HG03066 (cell line): Measurements from ENCODE around the gene C20orf141.
"Not testable (repeated sequence)": the region's sequence is repeated elsewhere in the genome, so short reads cannot be mapped to it uniquely, and the experiment has no call there.

Experiments used
- ATAC-seq: cut with Tn5 transposase; IDR thresholded peaks from one replicate; pipeline ENCODE4 v1.9.1; 2021; ENCODE audit warnings: low read depth; ENCODE audit not compliant: unreplicated experiment

The C20orf141 gene

GRCh38 chr20:2817891-2818595 lies 3.3 kb downstream of the C20orf141 start:
- ATAC-seq: no peak

- no peak for ATAC-seq
Measured at GRCh38 chr20:2820084-2820895, 5.5 kb downstream of the C20orf141 start.

GRCh38 chr20:2820896-2821869 lies 6.4 kb downstream of the C20orf141 start:
- ATAC-seq: no peak

- ATAC-seq: no peak
Measured at GRCh38 chr20:2822073-2822472, 7.3 kb downstream of the C20orf141 start.

GRCh38 chr20:2825761-2826160 lies 11.0 kb downstream of the C20orf141 start:
- no peak for ATAC-seq

GRCh38 chr20:2826655-2827054 lies 11.9 kb downstream of the C20orf141 start:
- ATAC-seq: no peak

- no peak for ATAC-seq
Measured at GRCh38 chr20:2829376-2829775, 14.6 kb downstream of the C20orf141 start.

GRCh38 chr20:2831206-2831605 lies 16.4 kb downstream of the C20orf141 start:
- ATAC-seq: not testable (repeated sequence)

- no peak for ATAC-seq
Measured at GRCh38 chr20:2833761-2834160, 19.0 kb downstream of the C20orf141 start.

- ATAC-seq: no peak
Measured at GRCh38 chr20:2834401-2835110, 19.8 kb downstream of the C20orf141 start.

GRCh38 chr20:2835331-2835796 lies 20.6 kb downstream of the C20orf141 start:
- ATAC-seq: no peak

- ATAC-seq: no peak
Measured at GRCh38 chr20:2836035-2836434, 21.2 kb downstream of the C20orf141 start.

GRCh38 chr20:2837221-2837960 lies 22.6 kb downstream of the C20orf141 start:
- no peak for ATAC-seq

- ATAC-seq: no peak
Measured at GRCh38 chr20:2838170-2838797, 23.5 kb downstream of the C20orf141 start.

GRCh38 chr20:2838847-2839671 lies 24.3 kb downstream of the C20orf141 start:
- no peak for ATAC-seq

- no peak for ATAC-seq
Measured at GRCh38 chr20:2839732-2840137, 24.9 kb downstream of the C20orf141 start.

GRCh38 chr20:2840138-2840966 lies 25.6 kb downstream of the C20orf141 start, which contains the start of the genes PCED1A and VPS16:
Gene PCED1A (minus strand): TSS chr20:2840655. CDS start chr20:2839912, 743 bp downstream.
Gene VPS16 (plus strand): TSS chr20:2840745. CDS start chr20:2840775, 30 bp downstream.
- ATAC-seq: peak; percentile 97
